22Rv1 (cell line): ENCODE measurements around the gene DPH7.

Source experiments
- CTCF ChIP-seq: fragments of 450-650 bp; IDR thresholded peaks from 2 replicates; pipeline ENCODE4 v1.5.1; 2017; ENCODE audit warnings: mild to moderate bottlenecking
- ZFX ChIP-seq: fragments of 450-650 bp; IDR thresholded peaks from 2 replicates; pipeline ENCODE4 v1.6.1; 2017; ENCODE audit warnings: antibody characterized with exemption, borderline replicate concordance

GRCh38 chr9:137604345-137605086, 25.8 kb upstream of the DPH7 start:
- TF ChIP-seq CTCF: no peak
- TF ChIP-seq ZFX: no peak
